ENCODE results near the gene CCAR1. TPM values are rescaled to one million over a fixed set of nuclear protein-coding genes. Genes with fewer than 3 reads are reported as not detected.

CCAR1 gene
- total and polyA plus RNA-seq, 3 donors from 2014 or later, result 16.2 to 98.6 (median 87.4) TPM

GRCh38 chr10:68828833-68829232 lies 107.8 kb downstream of the CCAR1 start:
- DNase-seq, result no peak
- intact Hi-C loops (cut with DNase I; ENCODE audit: low total_unique reads), result no loop called here
- Histone ChIP-seq H3K4me1 (no peaks in the 10 kb centered on the region), H3K27me3 (no peaks in the 10 kb centered on the region), H3K36me3 (ENCODE audit: low read depth, missing control alignments) (no peaks in the 10 kb centered on the region), H3K9me3 (no peaks in the 10 kb centered on the region), H3K4me3 (peak overlapping the region in 1 of 2 donors; percentile 38), H3K27ac (no peak overlapping the region)
- no peak for TF ChIP-seq POLR2A (IDR thresholded peaks at IDR 0.05)
- no peak for TF ChIP-seq CTCF (IDR thresholded peaks at IDR 0.05)
- WGBS, 2 donors, result 56 to 77% methylated on average over 10 of the region's 10 CpGs

DNA sequence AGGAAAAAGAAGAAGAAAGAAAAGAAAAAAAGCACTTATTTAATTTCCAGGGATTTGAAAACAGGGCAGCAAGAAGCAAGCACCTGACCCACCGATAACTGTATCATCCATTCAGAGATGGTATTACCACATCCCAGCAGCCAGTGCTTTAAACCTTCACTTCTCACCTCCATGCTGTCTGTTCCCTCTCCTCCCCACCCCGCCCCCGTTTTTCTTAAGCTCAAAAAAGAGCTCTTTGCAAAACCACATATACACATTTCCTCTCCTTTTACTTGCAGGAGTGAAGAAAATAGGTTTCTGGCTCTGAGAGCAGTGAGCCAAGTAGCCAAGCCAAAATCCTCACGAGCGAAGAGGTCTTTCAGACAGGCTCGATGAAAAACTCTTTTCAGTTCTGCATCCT lies 108.5 kb downstream of the CCAR1 start:
- no peaks in the 10 kb centered on the region for H3K4me1 ChIP-seq
- no peak for DNase-seq
- H3K36me3 ChIP-seq (ENCODE audit: low read depth, missing control alignments), result no peaks in the 10 kb centered on the region
- intact Hi-C loops (cut with DNase I; ENCODE audit: low total_unique reads), result no loop called here
- 46 to 47% methylated on average over 6 of the region's 6 CpGs for WGBS, 2 donors
- no peak overlapping the region for H3K4me3 ChIP-seq
- no peaks in the 10 kb centered on the region for H3K9me3 ChIP-seq
- no peak for TF ChIP-seq CTCF (IDR thresholded peaks at IDR 0.05)
- no peak for TF ChIP-seq POLR2A (IDR thresholded peaks at IDR 0.05)
- H3K27ac ChIP-seq, result no peak overlapping the region
- H3K27me3 ChIP-seq, result no peaks in the 10 kb centered on the region

GRCh38 chr10:68829952-68830351 lies 108.9 kb downstream of the CCAR1 start:
- no peak for DNase-seq
- TF ChIP-seq POLR2A (IDR thresholded peaks at IDR 0.05) (no peak), CTCF (IDR thresholded peaks at IDR 0.05) (no peak)
- intact Hi-C loops (cut with DNase I; ENCODE audit: low total_unique reads), result no loop called here
- H3K9me3 ChIP-seq, result no peaks in the 10 kb centered on the region
- no peak overlapping the region for H3K4me3 ChIP-seq
- H3K4me1 ChIP-seq, result no peaks in the 10 kb centered on the region
- 88 to 93% methylated on average over 6 of the region's 6 CpGs for WGBS, 2 donors
- H3K27me3 ChIP-seq, result no peaks in the 10 kb centered on the region
- no peak overlapping the region for H3K27ac ChIP-seq
- H3K36me3 ChIP-seq (ENCODE audit: low read depth, missing control alignments), result no peaks in the 10 kb centered on the region

GRCh38 chr10:68831961-68832455 lies 111.0 kb downstream of the CCAR1 start:
- Histone ChIP-seq H3K4me1 (no peaks in the 10 kb centered on the region), H3K36me3 (ENCODE audit: low read depth, missing control alignments) (no peaks in the 10 kb centered on the region), H3K9me3 (no peaks in the 10 kb centered on the region), H3K27ac (no peak overlapping the region), H3K27me3 (no peaks in the 10 kb centered on the region), H3K4me3 (no peak overlapping the region)
- TF ChIP-seq CTCF (IDR thresholded peaks at IDR 0.05) (no peak), POLR2A (IDR thresholded peaks at IDR 0.05) (no peak)
- intact Hi-C loops (cut with DNase I; ENCODE audit: low total_unique reads), result no loop called here
- WGBS, 2 donors, result 79 to 81% methylated on average over 3 to 5 of the region's 5 CpGs
- no peak for DNase-seq

DNA sequence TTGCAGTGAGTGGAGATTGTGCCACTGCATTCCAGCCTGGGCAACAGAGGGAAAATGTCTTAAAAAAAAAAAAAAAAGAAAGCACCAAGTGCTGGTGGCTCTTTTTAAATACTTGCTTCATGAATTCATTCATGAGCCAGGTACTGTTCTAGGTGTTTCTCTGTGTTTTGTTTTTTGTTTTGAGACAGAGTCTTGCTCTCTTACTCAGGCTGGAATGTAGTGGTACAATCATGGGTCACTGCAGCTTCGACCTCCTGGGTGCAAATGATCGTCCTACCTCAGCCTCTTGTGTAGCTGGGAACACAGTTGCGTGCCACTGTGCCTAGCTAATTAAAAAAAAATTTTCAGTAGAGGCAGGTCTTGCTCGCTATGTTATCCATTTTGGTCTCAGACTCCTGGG lies 111.6 kb downstream of the CCAR1 start:
- H3K4me3 ChIP-seq, result no peak overlapping the region
- H3K4me1 ChIP-seq, result no peaks in the 10 kb centered on the region
- no peaks in the 10 kb centered on the region for H3K27me3 ChIP-seq
- TF ChIP-seq CTCF (IDR thresholded peaks at IDR 0.05) (no peak), POLR2A (IDR thresholded peaks at IDR 0.05) (no peak)
- H3K9me3 ChIP-seq, result no peaks in the 10 kb centered on the region
- intact Hi-C loops (cut with DNase I; ENCODE audit: low total_unique reads), result no loop called here
- H3K36me3 ChIP-seq (ENCODE audit: low read depth, missing control alignments), result no peaks in the 10 kb centered on the region
- no peak for DNase-seq
- WGBS, 2 donors, result 86 to 92% methylated on average over 4 of the region's 4 CpGs
- H3K27ac ChIP-seq, result no peak overlapping the region

Measured in testis (tissue), 3 donors.